ENCODE measurements around the gene NF1. TPM values are rescaled to one million over a fixed set of nuclear protein-coding genes. Genes with fewer than 3 reads are reported as not detected.
"Not testable (repeated sequence)": the region's sequence is repeated elsewhere in the genome, so short reads cannot be mapped to it uniquely, and the experiment has no call there.

Gene NF1
- total RNA-seq, 1 donor from 2014 or later, result 53.1 TPM

DNA sequence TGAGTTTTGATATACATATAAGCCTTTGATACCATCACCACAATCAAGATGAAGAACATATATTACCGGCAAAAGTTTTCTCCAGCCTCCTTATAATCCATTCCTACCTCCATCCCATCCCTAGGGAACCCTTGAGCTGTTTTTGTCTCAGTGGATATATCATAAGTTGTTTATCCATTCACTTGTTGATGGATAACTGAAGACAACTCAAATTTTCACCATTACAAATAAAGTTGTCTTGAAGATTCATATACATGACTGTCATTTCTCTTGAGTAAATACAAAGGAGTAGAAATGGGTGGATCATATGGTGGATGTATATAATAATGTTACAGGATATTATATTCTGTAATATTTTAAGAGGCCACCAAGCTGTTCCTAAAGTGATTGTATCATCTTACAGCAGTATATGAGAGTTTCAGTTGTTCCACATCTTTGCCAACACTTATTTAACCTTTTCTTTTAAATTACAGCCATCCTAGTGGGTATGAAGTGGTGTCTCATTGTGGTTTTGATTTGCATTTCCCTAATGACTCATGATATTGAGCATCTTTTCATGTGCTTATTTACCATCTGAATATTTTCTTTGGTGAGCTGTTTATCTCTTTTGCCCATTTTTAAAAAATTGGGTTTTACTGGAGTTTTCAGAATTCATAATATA, 17.4 kb downstream of the NF1 start:
- no peaks in the 10 kb centered on the region for H3K4me1 ChIP-seq
- no peaks in the 10 kb centered on the region for H3K9me3 ChIP-seq
- no peaks in the 10 kb centered on the region for H3K27me3 ChIP-seq (ENCODE audit: low read depth)
- intact Hi-C loops (cut with DNase I), result no loop called here
- no peak for TF ChIP-seq CTCF (IDR thresholded peaks at IDR 0.05)
- no peak overlapping the region for H3K4me3 ChIP-seq
- ATAC-seq, result no peak
- H3K27ac ChIP-seq, result no peak overlapping the region
- no peaks in the 10 kb centered on the region for H3K36me3 ChIP-seq
- no peak for DNase-seq

- H3K9me3 ChIP-seq; H3K4me1 ChIP-seq; intact Hi-C loops (cut with DNase I); H3K27me3 ChIP-seq (ENCODE audit: low read depth); H3K36me3 ChIP-seq; DNase-seq; H3K27ac ChIP-seq; H3K4me3 ChIP-seq: not testable (repeated sequence)
- ATAC-seq, result peak in 1 of 2 donors; percentile 51
Observed at GRCh38 chr17:31113368-31113767, 18.6 kb downstream of the NF1 start.

- no peak for TF ChIP-seq CTCF (IDR thresholded peaks at IDR 0.05)
- Histone ChIP-seq H3K9me3 (no peaks in the 10 kb centered on the region), H3K27me3 (ENCODE audit: low read depth) (no peaks in the 10 kb centered on the region), H3K4me3 (no peak overlapping the region), H3K4me1 (no peaks in the 10 kb centered on the region), H3K36me3 (no peaks in the 10 kb centered on the region), H3K27ac (no peak overlapping the region)
- no peak for ATAC-seq
- intact Hi-C loops (cut with DNase I), result no loop called here
- DNase-seq, result no peak
Observed at GRCh38 chr17:31113939-31114338, 19.2 kb downstream of the NF1 start.

DNA sequence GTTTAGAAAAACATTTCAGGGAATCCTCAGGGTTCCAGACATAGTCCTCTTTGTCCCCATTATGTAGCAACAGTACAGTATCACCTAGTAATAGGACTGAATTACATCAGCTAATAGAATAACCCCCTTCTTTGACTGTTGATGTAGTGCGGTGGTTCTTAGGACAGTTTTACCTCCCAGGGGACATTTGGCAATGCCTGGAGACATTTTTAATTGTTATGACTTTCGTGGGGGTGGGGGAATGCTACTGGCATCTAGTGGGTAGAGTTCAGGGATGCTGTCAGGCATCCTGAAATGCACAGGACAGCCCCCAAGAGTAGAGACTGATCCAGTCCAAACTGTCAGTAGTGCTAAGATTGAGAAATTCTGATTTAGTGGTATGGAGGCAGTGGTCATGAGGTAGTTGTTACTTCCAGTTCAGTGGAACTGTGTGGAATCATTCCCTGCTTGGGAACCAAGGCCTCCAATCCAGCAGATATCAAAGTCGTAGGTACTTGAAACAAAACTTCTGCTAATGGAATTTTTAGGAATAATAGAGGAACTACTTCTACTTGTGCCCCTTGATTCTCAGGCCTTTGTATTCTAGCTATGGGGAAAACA, 20.3 kb downstream of the NF1 start:
- Histone ChIP-seq H3K36me3 (no peaks in the 10 kb centered on the region), H3K4me1 (no peaks in the 10 kb centered on the region), H3K27me3 (ENCODE audit: low read depth) (no peaks in the 10 kb centered on the region), H3K9me3 (no peaks in the 10 kb centered on the region), H3K4me3 (no peak overlapping the region), H3K27ac (no peak overlapping the region)
- no peak for ATAC-seq
- DNase-seq, result no peak
- no peak for TF ChIP-seq CTCF (IDR thresholded peaks at IDR 0.05)
- intact Hi-C loops (cut with DNase I), result no loop called here

GRCh38 chr17:31116167-31116566, 21.4 kb downstream of the NF1 start:
- Histone ChIP-seq H3K27ac (no peak overlapping the region), H3K4me3 (no peak overlapping the region), H3K27me3 (ENCODE audit: low read depth) (no peaks in the 10 kb centered on the region), H3K9me3 (no peaks in the 10 kb centered on the region), H3K4me1 (no peaks in the 10 kb centered on the region), H3K36me3 (no peaks in the 10 kb centered on the region)
- intact Hi-C loops (cut with DNase I), result no loop called here
- TF ChIP-seq CTCF (IDR thresholded peaks at IDR 0.05), result no peak
- ATAC-seq, result no peak
- DNase-seq, result no peak

GRCh38 chr17:31122746-31123145, 28.0 kb downstream of the NF1 start:
- Histone ChIP-seq H3K9me3 (no peaks in the 10 kb centered on the region), H3K4me1 (no peaks in the 10 kb centered on the region), H3K4me3 (no peak overlapping the region), H3K27ac (no peak overlapping the region), H3K36me3 (no peaks in the 10 kb centered on the region), H3K27me3 (ENCODE audit: low read depth) (no peaks in the 10 kb centered on the region)
- intact Hi-C loops (cut with DNase I), result no loop called here
- no peak for DNase-seq
- TF ChIP-seq CTCF (IDR thresholded peaks at IDR 0.05), result no peak
- no peak for ATAC-seq

Measured in lower lobe of right lung (tissue), 2 donors.